Measurements from ENCODE around the gene ABTB2.

GRCh38 chr11:34351051-34351450, 6.8 kb downstream of the ABTB2 start:
- no peak for TF ChIP-seq CTCF (IDR thresholded peaks at IDR 0.05)
- TF ChIP-seq POLR2AphosphoS5 (IDR thresholded peaks at IDR 0.05), result no peak

Measured in upper lobe of left lung (tissue), 4 donors.